Mesenteric fat pad (tissue), 1 donor: ENCODE results near the gene B3GAT2. TPM values are rescaled to one million over a fixed set of nuclear protein-coding genes. Genes with fewer than 3 reads are reported as not detected.

Experiments
- DNase-seq: peaks from one replicate; pipeline ENCODE4 v3.0.0-alpha.2; 2020; ENCODE audit warnings: low spot score
- total RNA-seq: library from RNA; stranded (reverse); fragmentation: NEBNext Ultra II Directional; extraction: Animal tissue kit (Norgen Biotek cat#: 25700); gene quantifications from one replicate; pipeline ENCODE4 v1.2.1, GENCODE V29; 2021
- donor health status: DM: yes; HTN: yes; CAD: no.

B3GAT2 gene
- total RNA-seq, 1 donor from 2014 or later, result not detected

DNA sequence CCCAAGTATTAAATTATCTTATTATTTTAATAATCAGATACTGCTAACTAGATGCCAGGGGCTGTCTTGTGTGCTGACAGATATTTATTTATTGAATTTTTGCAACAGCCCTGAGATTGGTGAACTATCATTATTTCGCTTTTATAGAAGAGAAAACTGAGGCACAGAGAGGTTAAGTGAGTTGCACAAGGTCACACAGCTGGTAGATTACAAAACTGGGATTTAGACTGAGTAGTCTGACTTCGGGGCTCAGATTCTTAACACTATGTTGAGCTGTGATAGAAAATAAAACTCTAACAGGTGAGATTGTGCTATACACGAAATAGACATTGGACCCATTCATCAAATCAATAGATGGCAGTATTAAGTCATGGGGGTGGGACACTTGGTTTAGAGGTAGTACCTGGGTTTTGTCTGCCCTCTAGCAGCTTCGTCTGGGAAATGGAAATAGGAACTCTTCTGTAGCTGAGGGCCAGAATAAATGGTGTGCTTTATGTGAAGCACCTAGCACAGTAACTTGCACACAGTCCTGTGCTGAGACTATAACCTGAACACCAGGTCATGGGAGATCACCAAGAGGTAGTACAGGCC is 113.4 kb downstream of the B3GAT2 start:
- DNase-seq, result no peak

- DNase-seq, result no peak
Measured at GRCh38 chr6:70842541-70842940, 114.3 kb downstream of the B3GAT2 start.

DNA sequence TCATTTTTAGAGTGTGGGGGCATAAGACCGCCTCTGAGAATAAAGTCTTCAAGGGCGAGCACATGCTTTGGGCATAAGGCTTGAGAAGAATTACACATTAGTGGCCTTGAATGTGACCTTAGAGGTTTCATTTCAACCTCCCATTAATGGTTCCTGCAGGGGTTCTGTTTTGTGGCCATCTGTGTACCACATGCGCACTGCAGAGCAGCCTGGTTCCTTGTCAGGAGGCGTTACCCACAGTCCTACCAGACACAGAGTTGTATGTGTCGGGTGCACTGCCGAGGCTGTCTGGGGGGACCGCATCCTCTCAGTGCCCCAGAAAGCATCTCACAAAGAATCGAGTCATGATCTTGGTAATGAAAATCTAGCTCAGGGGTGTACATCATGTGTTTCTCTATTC is 115.7 kb downstream of the B3GAT2 start:
- no peak for DNase-seq

- no peak for DNase-seq
Measured at GRCh38 chr6:70839286-70840266, 117.3 kb downstream of the B3GAT2 start.

- no peak for DNase-seq
Measured at GRCh38 chr6:70838907-70839285, 118.0 kb downstream of the B3GAT2 start.

GRCh38 chr6:70834520-70834919 is 122.3 kb downstream of the B3GAT2 start:
- DNase-seq, result no peak

GRCh38 chr6:70831427-70831826 is 125.4 kb downstream of the B3GAT2 start:
- DNase-seq, result no peak

DNA sequence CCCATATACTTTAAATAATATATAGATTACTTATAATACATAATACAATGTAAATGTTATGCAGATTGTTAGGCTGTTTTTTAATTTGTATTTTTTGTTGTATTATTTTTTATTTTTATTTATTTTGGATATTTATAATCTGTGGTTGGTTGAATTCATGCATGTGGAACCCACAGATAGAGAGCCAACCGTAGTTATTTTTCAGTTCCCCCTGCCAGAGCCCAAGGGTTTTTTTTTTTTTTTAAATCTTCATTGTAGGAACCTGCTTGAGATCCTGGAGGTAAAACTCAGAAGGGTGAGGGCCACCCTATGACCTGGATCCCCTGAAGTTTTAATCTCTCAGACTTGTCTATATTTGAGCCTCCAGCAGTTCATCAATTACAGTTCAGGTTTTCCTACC is 133.2 kb downstream of the B3GAT2 start:
- DNase-seq, result no peak

DNA sequence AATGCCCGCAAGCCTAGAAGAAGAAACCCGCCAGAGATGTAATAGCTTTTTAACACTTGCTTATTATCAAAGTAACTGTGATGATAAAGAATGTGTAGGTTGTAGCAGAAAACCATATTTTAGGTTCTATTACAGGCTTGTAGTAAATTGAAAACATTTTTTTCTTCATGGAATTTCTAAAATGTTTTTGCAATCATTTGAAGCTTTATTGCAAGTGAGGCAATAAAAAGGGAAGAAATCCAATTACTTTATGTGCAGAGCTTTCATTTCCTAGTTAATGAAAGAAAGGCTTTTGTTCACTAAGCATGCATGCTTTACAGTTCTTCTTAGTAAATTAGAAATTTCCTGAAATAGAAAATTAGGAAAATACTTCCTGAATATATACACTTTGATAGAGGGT is 135.1 kb downstream of the B3GAT2 start:
- no peak for DNase-seq

DNA sequence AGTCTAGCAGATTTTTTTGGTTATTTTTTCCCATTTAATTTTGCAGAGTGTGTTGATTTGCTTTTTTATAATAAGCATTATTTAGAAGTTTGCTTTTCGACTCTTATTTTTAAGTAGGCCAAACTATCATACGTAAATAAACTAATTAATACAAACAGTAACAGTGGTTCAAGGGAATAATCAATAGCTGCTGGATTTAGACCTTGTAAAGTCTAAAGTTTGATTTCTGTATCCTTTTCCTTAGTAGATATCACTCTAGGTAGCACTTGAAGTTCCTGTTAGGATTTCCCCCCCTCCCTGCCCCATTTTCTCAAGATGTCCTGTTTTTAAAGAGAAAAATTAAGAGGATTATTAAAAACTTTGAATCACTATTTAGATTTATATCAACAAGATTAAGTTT is 136.1 kb downstream of the B3GAT2 start:
- no peak for DNase-seq

- DNase-seq, result no peak
Measured at GRCh38 chr6:70819646-70820045, 137.2 kb downstream of the B3GAT2 start.

GRCh38 chr6:70813885-70814284 is 143.0 kb downstream of the B3GAT2 start:
- no peak for DNase-seq

DNA sequence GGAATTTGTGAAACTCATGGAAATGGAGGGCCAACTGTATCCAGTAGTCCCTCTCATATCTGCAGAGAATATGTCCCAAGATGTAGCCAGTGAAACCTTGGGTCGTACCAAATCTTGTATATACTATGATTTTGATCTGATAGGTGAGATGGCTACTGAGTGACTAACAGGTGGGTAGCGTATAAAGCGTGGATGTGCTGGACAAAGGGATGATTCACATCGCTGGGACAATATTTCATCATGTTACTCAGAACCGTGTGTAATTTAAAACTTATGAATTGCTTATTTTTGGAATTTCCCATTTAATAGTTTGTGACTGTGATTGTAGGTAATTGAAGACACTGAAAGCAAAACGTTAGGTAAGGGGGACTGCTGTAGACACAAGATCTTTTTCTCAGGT is 145.1 kb downstream of the B3GAT2 start:
- no peak for DNase-seq
